Calu3 (cell line): Measurements from ENCODE around the gene ARHGDIA. TPM values are rescaled to one million over a fixed set of nuclear protein-coding genes. Genes with fewer than 3 reads are reported as not detected.

Experiments
- BruUV-seq: library from RNA; stranded (reverse); fragments of 400-500 nt; replicated peaks from 2 replicates; lab custom pipeline; 2021; lab: Mats Ljungman, UMichigan
- CTCF ChIA-PET: fragments of 300-600 bp; sonication (Branson Sonifier 250); formaldehyde crosslinking; loops from one replicate; lab custom pipeline; 2022; ENCODE audit warnings: antibody characterized with exemption; lab: Charles Lee
- DNase-seq: peaks from one replicate; pipeline ENCODE4 v3.0.0; 2022
- H3K27ac Mint-ChIP-seq: one replicate; pipeline ENCODE4 v1.8.0; 2022; ENCODE audit warnings: mixed read lengths; ENCODE audit not compliant: unreplicated experiment
- H3K27me3 Mint-ChIP-seq: one replicate; pipeline ENCODE4 v1.8.0; 2022; ENCODE audit warnings: mixed read lengths; ENCODE audit not compliant: unreplicated experiment
- H3K36me3 Mint-ChIP-seq: one replicate; pipeline ENCODE4 v1.8.0; 2022; ENCODE audit warnings: mild to moderate bottlenecking, moderate library complexity, mixed read lengths; ENCODE audit not compliant: insufficient read depth, unreplicated experiment
- H3K4me1 Mint-ChIP-seq: one replicate; pipeline ENCODE4 v1.8.0; 2022; ENCODE audit warnings: mild to moderate bottlenecking, low read depth, mixed read lengths; ENCODE audit not compliant: unreplicated experiment
- H3K4me3 Mint-ChIP-seq: one replicate; pipeline ENCODE4 v1.8.0; 2022; ENCODE audit warnings: mild to moderate bottlenecking, low read depth, moderate library complexity, mixed read lengths; ENCODE audit not compliant: unreplicated experiment
- H3K9me3 Mint-ChIP-seq: one replicate; pipeline ENCODE4 v1.8.0; 2022; ENCODE audit warnings: low read depth, mixed read lengths; ENCODE audit not compliant: unreplicated experiment
- CTCF ChIP-seq: fragments of 200-600 bp; IDR thresholded peaks from one replicate; pipeline ENCODE4 v1.8.0; 2022; ENCODE audit warnings: antibody characterized with exemption; ENCODE audit not compliant: unreplicated experiment
- intact Hi-C: fragments of 100-400 bp; cut with micrococcal nuclease; formaldehyde crosslinking; loops from one replicate; pipeline ENCODE4 v1.10.0; 2022; ENCODE audit not compliant: unreplicated experiment
- total RNA-seq: library from RNA; stranded (reverse); gene quantifications from 2 replicates; pipeline ENCODE4 v1.2.3, GENCODE V29; 2022

ARHGDIA gene
- total RNA-seq, 1 experiment from 2014 or later: 273 TPM

- DNase-seq: no peak
- CTCF ChIA-PET: no interaction called here
- peak; percentile 23 for TF ChIP-seq CTCF
- H3K36me3 Mint-ChIP-seq: peaks cover 42% of the 10 kb centered on the region
- BruUV-seq: no TSS peak
- H3K9me3 Mint-ChIP-seq: no peaks in the 10 kb centered on the region
- H3K4me3 Mint-ChIP-seq: no peak overlapping the region
- H3K27me3 Mint-ChIP-seq: peaks cover 1% of the 10 kb centered on the region
- intact Hi-C loops: no loop called here
- no peak overlapping the region for H3K27ac Mint-ChIP-seq
- H3K4me1 Mint-ChIP-seq: peaks cover 10% of the 10 kb centered on the region
Measured at GRCh38 chr17:81906476-81907218, 35.5 kb upstream of the ARHGDIA start.

GRCh38 chr17:81905993-81906392 lies 34.9 kb upstream of the ARHGDIA start:
- Mint-ChIP-seq H3K4me3 (no peak overlapping the region), H3K27ac (no peak overlapping the region), H3K4me1 (peaks cover 8% of the 10 kb centered on the region), H3K9me3 (no peaks in the 10 kb centered on the region), H3K36me3 (peaks cover 42% of the 10 kb centered on the region), H3K27me3 (peaks cover 8% of the 10 kb centered on the region)
- no peak for DNase-seq
- BruUV-seq: no TSS peak
- CTCF ChIA-PET: no interaction called here
- TF ChIP-seq CTCF: no peak
- intact Hi-C loops: no loop called here

GRCh38 chr17:81905424-81905875 lies 34.3 kb upstream of the ARHGDIA start:
- intact Hi-C loops: no loop called here
- TF ChIP-seq CTCF: no peak
- no peaks in the 10 kb centered on the region for H3K9me3 Mint-ChIP-seq
- peaks cover 8% of the 10 kb centered on the region for H3K4me1 Mint-ChIP-seq
- no TSS peak for BruUV-seq
- peaks cover 43% of the 10 kb centered on the region for H3K36me3 Mint-ChIP-seq
- no peak overlapping the region for H3K4me3 Mint-ChIP-seq
- DNase-seq: no peak
- CTCF ChIA-PET: no interaction called here
- H3K27me3 Mint-ChIP-seq: peaks cover 13% of the 10 kb centered on the region
- H3K27ac Mint-ChIP-seq: no peak overlapping the region

- no TSS peak for BruUV-seq
- H3K4me1 Mint-ChIP-seq: peaks cover 3% of the 10 kb centered on the region
- H3K27me3 Mint-ChIP-seq: peaks cover 16% of the 10 kb centered on the region
- H3K4me3 Mint-ChIP-seq: no peak overlapping the region
- TF ChIP-seq CTCF: no peak
- H3K27ac Mint-ChIP-seq: no peak overlapping the region
- intact Hi-C loops: no loop called here
- peaks cover 45% of the 10 kb centered on the region for H3K36me3 Mint-ChIP-seq
- no peaks in the 10 kb centered on the region for H3K9me3 Mint-ChIP-seq
- no peak for DNase-seq
- CTCF ChIA-PET: no interaction called here
Measured at GRCh38 chr17:81904600-81905423, 33.7 kb upstream of the ARHGDIA start.
